Amniotic epithelial cell (primary cell): ENCODE results near the gene SUN2.
A peak's percentile ranks its signal among the peaks of the same experiment; 100 is the strongest.

ENCODE experiments used
- DNase-seq: peaks from one replicate; pipeline ENCODE4 v3.0.0-alpha.2; 2010; ENCODE audit warnings: low read depth

The SUN2 gene

GRCh38 chr22:38777087-38777671, 21.4 kb upstream of the SUN2 start:
- no peak for DNase-seq

- DNase-seq: no peak
These were observed 20.3 kb upstream of the SUN2 start for GRCh38 chr22:38776086-38776485.

DNA sequence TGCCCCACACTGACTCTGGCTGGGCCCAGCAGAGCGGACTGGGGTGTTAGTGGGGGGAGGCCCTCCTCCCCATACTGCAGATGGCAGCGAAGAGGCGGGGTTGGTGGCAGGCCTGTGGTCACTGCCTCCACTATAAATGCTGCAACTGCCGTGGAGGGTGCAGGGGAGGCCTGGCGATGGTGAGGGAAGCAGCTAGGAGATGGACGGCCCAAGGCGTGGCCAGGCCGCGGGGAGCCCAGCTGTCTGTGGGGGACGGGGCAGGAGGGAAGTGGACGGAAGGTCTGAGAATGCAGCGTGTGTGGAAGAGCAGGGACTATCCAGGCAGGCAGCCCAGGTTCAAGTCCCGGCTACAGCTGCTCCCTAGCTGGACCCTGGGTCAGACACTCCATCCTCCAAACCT, 19.9 kb upstream of the SUN2 start:
- DNase-seq: no peak

DNA sequence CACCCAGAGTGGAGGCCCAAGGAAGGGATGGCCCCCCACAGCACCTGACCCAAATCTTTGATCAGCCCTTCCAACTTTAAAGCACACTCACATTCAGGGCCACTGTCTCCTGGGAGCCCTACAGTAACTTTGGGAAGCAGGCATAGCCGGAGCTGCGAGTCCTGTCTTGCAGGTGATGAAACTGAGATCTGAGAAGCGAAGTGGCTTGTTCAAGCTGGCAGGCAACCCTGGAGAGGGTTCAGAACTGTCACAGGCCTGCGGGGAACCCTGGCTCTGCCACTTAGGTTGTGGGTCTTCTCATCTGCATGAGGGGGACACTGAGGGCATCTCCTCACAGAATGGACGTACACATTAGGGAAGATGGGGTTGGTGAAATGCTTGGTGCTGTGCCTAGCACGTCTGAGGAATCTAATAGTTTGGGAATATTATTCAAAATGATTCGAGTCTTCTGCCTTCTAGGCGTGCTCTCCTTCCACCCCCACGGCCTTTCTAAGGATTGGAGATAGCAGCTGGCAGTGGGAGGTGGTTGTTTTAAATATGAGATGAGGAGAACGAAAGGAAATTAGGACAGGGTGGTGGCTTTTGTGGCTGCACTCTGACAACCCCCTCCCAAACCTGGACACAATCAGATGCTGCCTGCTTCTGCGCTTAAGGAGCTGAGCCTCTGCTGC, 18.8 kb upstream of the SUN2 start:
- DNase-seq: no peak

DNA sequence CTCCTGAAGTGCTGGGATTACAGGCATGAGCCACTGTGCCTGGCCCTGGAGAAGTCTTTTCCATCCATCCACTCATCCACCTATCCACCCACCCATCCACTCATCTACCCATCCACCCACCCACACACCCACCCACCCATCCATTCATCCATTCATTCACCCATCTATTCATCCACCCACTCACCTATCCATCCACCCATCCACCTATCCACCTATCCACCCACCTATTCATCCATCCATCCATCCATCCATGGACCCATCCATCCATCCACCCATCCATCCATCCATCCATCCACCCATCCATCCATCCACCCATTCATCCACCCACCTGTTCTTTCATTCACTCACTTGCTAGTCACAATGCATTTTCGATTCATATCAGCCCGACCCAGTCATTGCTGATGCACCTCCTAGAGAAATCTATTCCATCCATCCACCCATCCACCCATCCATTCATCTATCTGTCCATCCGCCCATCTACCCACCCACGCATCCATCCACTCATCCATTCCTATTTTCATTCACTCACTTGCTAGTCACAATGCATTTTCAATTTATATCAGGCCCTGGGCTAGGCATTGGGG, 17.7 kb upstream of the SUN2 start:
- no peak for DNase-seq

- DNase-seq: no peak
These were observed 16.8 kb upstream of the SUN2 start for GRCh38 chr22:38772623-38772873.

GRCh38 chr22:38770257-38770949, 14.6 kb upstream of the SUN2 start:
- no peak for DNase-seq

- DNase-seq: no peak
These were observed 12.2 kb upstream of the SUN2 start for GRCh38 chr22:38768036-38768435.

DNA sequence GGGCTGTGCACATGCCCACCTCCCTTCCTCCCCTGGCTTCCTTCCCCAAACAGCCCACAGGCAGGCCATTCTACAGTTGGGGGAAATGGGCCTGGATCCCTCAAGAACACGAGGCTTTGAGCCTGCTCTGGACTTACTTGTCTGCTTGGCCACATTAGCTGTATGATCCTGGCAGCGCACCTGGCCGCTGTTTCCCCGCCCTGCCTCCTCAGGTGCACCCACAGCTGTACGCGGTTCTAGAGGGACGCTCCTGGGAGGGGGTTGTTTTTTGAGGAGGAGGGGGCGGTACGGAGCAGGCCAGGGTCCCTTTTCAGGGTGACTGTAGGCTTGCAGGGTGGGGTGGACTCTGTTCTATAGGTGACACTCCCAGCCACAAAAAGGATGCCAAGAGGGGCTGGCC, 11.5 kb upstream of the SUN2 start:
- DNase-seq: no peak

DNA sequence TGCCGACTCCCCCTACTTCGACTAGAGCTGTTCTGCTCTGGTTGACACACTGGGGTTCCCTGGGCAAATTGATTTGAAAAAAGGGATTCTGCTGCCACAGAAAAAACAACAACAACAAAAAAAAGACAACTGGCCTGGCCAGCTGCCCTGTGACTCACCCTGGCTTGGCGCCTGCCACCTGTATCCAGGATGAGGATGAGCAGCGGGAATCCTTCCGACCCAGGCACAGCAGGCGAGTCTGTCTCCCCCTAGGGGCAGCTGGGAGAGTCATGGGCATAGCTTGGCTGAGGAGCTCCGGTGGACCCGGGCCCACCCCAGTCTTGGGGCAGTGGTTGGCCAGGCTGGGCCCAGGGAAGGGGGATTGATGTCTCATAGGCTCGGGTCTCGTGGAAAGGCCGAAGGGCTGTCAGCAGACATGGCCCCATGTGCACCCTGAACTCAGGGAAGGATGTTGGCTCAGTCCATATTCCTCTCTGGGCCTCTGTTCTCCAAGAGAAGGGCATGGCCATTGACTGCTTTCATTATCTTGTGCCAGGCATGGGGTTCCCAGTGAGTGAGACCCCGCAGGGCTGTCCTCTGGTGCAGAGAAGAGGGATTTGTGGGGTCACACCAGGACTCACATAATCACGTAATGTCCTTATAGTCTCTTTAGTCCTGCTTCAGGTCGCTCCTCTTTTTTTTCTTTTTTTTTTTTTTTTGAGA, 10.4 kb upstream of the SUN2 start:
- peak; percentile 81 for DNase-seq

DNA sequence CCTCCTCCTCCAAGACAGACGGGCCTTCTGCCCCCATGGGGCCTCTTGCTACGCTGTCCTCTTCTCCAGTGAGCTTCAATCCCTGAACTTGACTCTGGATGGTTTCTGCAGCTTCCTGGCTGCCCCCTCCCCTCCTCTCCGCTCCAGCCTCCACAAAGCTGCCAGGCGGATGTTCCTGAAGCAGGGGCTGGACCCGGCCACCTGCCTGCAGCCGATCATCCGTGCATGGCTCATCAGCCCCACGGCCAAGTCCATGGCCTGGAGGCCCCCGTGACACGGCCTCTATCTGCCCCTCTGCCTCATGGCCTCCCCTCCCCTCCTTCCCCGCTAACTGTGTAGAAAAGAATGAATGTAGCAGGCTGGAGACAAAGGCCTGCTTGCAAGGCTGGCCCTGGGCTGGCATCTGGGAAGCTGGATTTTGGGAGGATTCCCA, 6.8 kb upstream of the SUN2 start:
- DNase-seq: no peak

- DNase-seq: no peak
These were observed 5.7 kb upstream of the SUN2 start for GRCh38 chr22:38761202-38762162.

GRCh38 chr22:38760477-38761201, 4.8 kb upstream of the SUN2 start:
- DNase-seq: no peak

- no peak for DNase-seq
These were observed 3.2 kb upstream of the SUN2 start for GRCh38 chr22:38759005-38759404.

- DNase-seq: no peak
These were observed 2.6 kb upstream of the SUN2 start for GRCh38 chr22:38758276-38758945.

DNA sequence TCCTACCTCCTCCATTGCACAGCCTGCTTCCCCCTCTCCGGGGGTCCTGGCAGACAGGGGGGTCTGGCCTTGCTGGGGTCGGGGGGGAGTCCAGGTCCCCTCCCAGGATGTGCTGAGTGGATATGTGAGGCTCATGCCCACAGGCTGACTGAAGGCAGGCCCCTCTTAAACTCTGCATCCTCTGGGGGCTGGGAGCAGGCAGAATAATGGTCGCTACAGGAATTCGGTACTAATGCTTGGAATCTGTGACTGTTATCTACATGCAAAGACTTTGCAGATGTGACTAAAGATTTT, 1.6 kb upstream of the SUN2 start:
- DNase-seq: no peak

- no peak for DNase-seq
These were observed 1.1 kb upstream of the SUN2 start for GRCh38 chr22:38756711-38757463.

DNA sequence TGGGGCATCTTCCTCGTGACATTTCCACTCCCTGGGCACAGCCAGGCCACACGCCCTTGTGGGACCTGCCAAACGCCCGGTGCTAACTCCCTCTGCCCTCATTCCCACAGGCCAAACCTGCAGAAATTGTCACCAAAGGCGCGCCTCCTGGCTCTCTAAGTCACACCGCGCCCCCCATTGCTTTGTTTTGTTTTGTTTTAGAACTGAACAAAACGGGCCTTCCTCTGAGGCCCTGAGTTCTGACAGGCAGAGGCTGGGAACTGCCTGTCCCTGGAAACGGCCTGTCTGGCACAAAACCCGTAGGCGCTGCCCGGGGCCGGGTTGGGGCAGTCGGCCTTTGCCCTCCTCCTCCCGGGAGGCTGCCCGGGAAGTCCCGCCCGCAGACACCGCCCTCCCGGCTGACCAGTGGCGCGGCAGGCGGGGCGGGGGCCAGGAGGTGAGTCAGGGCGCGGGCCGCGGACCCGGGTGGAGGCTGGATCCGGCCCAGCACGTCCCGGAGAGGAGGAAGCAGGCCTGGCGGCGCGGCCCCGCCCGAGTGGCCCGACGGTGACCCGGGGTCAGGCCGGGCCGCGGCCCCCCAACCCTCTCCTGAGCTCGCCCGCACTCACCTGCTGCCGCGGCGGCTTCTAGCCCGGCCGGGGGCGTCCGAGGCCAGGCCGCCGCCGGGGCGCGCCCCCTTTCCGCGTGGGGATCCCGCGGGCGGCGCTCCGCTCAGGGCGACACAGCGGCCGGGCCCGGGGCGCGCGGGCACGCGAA, 465 bp downstream of the SUN2 start:
- peak; percentile 77 for DNase-seq

- DNase-seq: peak; percentile 58
These were observed 1.0 kb downstream of the SUN2 start for GRCh38 chr22:38754751-38755154.
